ENCODE measurements around the gene HRAS.

Gene HRAS

DNA sequence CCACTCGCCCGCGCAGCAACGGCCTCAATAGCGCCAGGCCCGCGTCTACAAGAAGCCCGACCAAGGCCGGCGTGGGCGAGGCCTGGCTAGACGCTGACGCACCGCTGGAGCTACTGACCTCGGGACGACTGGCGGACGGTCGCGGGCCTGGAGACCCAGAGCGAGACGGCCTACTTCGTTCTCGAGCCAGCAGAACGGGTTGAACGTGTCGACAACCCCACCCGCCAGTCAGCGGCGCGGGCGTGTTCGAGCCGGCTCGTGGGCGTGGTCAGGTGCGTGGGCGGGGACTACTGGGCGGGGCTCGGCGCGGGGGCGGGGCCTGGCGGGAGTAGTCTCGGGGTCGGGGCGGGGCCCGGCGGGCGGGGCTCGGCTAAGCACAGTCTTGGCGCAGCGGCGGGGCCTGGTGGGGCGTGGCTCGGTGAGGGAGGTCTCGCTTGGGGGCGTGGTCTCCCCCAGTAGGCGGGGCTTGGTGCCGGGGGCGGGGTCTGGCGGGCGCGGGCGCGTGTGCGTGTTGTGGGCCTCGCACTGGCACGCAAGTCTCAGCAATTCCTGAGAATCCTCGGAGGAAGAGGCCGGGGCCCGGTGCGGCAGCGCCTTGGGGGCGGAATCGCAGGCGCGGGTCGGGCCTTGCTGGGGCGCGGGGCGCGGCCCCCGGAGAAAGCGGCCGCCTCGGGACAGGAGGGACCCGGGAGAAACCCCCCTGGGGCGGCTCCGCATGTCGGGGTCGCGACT, 28.2 kb downstream of the HRAS start, which contains the start of gene RNH1:
Gene RNH1 (minus strand): TSS at position 248 of the 732 bp plus-strand sequence. CDS start 5,080 bp downstream, outside the sequence.
- DNase-seq: peak; percentile 100

DNA sequence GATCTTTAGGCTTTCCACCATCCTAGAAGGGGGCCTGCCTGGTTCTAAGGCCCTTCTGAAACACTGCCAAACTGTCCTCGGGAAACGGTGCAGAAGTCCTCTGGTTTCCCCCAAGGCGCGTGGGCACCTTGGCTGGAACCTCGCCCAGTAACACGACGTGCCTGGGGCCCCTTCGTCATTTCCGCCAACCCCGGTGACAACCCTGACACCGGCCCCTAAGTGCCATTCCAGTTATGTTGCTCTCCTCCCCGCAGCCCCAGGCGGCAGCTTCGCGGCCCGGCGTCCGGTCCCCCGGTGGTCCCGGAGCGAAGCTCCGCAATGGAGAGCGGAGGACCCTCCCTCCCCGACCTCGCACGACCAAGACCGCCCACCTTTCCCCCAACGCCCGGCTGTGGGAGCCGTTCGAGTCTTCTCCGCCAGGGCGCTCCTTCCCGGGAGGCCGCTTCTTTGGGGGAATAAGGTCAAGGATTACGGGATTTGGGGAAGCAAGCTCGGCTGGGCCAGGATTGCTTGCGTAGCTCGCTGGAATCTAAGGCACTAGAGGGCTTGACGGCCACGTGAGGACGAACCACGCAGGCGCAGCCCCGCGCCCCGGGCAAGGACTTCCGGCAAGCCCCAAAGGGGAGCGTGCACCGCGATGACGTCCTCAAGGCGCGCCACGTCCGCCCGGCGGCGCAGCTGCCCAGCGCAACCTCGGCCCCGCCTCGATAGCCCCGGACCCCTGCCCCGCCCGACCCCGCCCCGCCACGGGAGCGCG, 29.0 kb downstream of the HRAS start:
- DNase-seq: peak; percentile 95 to 96

DNA sequence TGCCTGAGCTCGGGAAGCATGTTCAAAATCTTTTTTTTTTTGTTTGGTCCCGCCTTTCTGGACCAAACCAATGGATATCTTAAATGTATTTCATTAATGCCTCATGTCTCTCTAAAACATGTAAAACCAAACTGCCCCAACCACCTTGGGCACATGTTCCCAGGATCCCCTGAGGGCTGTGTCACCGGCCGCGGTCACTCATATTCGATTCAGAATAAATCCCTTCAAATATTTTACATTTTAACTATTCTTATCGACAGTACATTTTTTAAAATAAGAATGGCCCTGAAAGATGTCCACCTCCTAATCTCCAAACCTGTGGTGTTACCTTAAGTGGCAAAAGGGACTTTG, 30.4 kb downstream of the HRAS start:
- no peak for DNase-seq

GRCh38 chr11:504053-504993, 31.1 kb downstream of the HRAS start:
- no peak for DNase-seq

GRCh38 chr11:503179-503981, 32.0 kb downstream of the HRAS start:
- no peak for DNase-seq

GRCh38 chr11:502288-503178, 32.8 kb downstream of the HRAS start:
- no peak for DNase-seq

- DNase-seq: no peak
Measured at GRCh38 chr11:501683-502287, 33.6 kb downstream of the HRAS start.

GRCh38 chr11:501001-501682, 34.2 kb downstream of the HRAS start:
- DNase-seq: no peak

DNA sequence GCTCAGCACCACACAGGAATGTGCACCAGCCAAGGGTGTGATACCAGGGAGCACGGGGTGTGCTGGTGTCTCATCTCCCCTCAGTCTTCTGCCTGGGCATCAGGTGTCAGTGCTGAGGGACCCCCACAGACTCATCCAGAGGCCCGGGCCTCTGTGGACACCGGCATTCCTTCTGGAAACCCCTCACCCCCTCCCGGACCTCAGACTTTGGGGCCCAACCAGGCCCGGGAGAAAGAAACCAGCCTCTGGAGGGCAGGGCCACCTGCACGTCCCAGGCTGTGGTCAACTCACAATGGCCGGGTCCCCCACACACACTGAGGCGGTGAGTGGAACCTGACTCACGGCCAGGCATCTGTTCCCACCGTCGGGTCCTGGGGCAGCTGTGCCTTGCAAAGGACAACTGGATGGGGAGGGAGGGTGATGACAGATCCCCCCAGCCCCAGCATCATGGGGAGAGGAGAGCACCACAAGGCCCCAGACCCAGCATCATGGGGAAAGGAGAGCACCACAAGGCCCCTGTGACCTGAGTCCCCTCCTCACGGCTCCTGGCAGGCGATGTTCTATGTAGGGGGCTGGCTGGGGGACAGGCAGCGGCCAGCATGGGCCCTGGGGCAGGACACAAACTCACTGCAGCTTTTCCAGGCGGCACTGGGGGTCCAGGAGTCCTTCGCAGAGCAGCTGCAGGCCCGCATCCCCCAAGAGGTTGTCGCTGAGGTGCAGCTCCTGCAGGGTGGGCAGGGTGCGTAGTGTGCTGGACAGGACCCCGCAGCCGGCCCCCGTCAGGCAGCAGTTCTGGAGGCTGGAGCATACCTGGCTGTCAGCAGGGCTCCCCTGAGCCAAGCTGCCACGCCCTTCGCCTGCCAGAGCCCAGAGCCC, 35.9 kb downstream of the HRAS start:
- DNase-seq: no peak

DNA sequence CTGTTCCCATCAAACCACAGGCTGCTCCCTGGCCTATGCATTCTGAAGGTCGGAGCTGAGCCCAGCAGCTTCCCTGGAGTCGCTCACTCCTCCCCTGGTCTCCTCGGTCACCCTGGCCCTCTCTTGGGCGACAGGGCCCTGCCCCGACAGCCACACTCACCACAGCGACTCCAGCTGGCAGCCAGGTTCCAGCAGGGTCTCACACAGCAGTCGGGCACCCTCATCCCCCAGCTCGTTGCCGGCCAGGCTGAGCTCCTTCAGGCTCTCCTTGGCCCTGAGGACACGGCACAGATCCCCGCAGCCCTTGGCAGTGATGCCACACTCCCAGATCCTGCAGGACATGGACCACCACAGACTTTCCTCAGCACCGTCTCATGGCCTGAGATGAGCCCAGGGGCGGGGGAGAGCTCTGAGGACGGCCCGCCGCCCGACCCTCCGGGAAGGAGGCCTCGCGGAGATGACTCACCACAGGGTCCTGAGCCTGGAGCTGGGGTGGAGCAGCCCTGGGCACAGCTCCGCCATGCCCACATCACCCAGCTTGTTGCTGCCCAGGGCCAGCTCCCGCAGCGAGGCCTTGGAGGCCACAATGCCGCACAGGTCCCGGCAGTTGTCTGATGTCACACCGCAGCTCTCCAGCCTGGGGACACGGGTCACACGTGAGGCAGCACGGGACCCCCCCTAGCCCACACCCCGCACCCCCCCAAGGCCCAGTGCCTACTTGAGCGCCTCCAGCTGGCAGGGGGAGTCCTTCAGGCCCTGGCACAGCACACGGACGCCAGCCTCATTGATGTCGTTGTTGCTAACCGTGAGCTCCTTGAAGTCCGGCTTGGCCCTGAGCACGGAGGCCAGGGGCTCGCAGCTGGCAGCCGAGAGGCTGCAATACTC, 36.8 kb downstream of the HRAS start:
- no peak for DNase-seq

DNA sequence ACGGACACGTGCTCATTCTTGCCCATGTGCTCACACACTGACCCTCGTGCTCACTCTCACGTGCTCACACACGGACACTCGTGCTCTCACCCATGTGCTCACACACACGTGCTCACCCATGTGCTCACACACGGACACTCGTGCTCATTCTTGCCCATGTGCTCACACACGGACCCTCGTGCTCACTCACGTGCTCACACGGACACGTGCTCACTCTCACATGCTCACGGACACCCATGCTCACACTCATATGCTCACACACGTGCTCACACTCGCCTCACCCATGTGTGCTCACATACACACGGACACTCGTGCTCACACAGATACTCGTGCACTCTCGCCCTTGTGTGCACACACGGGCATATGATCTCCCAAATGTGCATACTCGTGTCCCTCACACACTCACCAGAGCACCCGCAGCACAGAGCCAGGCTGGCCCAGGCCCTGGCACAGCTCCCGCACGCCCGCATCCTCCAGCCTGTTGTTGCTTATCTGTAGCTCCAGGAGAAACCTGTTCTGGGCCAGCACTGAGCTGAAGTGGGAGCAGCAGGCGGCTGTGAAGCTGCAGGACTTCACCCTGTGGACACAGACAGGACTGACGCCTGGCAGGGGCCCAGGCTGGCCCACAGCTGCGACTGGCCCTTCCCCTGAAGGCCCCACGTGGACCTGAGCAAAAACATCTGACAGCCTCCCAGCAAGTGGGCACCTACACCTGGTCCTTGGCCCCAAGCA, 37.6 kb downstream of the HRAS start:
- DNase-seq: no peak

DNA sequence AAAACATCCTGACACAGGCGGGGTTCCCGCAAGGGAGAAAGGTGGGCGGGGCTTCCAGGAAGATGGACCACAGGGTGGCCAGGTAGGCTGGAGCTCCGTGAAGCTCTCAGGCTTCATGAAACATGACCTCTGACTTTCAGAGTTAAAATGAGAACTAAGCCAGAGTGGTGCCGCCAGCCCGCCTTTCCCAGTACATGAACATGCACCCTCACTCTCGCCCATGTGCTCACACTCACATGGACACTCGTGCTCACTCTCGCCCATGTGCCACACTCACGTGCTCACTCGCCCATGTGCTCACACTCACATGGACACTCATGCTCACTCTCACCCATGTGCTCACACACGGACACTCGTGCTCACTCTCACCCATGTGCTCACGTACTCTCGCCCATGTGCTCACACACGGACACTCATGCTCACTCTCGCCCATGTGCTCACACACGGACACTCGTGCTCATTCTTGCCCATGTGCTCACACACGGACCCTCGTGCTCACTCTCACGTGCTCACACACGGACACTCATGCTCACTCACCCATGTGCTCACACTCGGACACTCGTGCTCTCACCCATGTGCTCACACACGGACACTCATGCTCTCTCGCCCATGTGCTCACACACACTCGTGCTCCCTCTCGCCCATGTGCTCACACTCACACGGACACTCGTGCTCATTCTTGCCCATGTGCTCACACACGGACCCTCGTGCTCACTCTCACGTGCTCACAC, 38.4 kb downstream of the HRAS start:
- no peak for DNase-seq

- DNase-seq: no peak
Measured at GRCh38 chr11:495537-495931, 39.8 kb downstream of the HRAS start.

DNA sequence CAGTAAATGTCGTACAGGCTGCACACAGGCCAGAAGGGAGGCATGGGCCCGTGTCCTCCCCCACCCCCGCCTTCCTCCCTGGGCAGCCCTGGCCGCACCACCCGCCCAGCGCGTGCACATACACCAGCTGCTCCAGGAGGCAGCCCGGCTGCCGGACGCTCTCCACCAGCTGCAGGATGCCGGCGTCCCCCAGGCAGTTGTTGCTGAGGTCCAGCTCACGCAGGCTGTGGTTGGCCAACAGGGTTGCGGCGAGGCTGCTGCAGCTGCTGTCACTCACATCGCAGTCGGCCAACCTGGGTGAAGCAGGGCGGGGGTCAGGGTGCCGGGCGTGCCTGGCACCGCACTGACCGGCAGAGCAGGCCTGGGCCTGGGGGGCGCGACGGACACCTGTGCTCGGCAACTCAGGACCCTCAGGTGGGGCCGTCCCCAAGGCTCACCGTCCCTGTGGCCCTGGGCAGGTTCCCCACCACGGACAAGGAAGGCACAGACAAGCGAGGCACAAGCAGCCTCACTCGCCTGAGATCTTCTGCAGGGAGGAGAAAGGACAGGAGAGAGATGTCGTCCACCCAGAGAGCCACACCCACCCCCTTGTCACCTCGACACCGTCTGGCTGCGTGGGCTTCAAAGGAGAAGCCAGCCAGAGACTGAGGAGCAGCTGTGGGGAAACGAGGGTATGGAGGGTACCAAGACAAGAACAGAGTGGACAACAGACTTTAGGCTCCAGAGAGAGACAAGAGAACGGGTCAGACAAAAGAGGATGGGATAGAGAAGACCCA, 40.4 kb downstream of the HRAS start:
- no peak for DNase-seq

DNA sequence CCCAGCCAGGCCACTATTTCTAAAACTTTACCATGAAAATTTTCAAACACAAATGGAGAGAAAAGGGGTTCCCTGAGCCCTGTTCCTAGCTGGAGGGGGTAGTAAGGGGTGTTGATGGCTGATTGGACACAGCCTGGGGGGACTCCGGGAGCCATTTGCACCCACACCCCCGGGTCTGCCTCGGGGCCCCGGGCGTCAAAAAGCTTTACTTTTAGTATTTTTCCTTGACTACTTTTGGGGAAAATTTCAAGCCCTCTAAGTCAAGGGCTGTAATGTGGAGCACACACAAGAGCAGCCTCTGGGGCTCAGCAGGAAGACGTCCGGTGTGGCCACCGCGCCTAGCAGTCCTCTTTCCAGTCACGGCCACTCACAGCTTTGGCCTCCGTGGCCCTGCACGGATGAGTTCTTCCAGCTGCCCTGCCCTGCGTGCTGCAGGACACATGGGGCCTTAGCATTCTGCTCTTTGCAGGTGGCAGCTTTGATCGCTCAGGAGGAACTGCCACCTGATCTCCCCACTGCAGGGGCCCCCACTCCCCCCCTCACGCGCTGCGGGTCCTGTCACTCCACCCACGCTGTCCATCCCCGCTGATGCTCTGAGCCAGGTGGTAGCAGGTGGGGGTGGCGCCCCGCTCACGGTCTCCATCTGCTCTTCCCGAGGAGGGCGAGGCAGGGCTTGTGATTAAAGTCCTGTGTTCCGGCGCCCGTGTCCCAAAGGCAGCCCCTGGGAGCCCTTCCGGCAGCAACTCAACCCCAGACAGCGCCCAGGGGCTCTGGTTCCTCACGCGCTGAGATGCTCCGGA, 42.7 kb downstream of the HRAS start:
- no peak for DNase-seq

Data from stimulated activated CD4-positive, alpha-beta T cell treated with anti-CD3 and anti-CD28 coated beads, Interleukin-2, amount 100 ng/mL, for 48 hours (primary cell).